ENCODE data around the gene CCDC192. TPM values are rescaled to one million over a fixed set of nuclear protein-coding genes. Genes with fewer than 3 reads are reported as not detected.

The CCDC192 gene
- total RNA-seq, 1 experiment from 2014 or later = 0.52 TPM

GRCh38 chr5:127863161-127863560 is 160.0 kb downstream of the CCDC192 start (continued):
- TF ChIP-seq ARID4B (CRISPR knock-in tag; IDR thresholded peaks at IDR 0.05; ENCODE audit: borderline replicate concordance) (no peak), ATF6 (CRISPR knock-in tag; IDR thresholded peaks at IDR 0.05) (no peak), FOXK1 (CRISPR knock-in tag; IDR thresholded peaks at IDR 0.05) (no peak), ZNF532 (CRISPR knock-in tag; IDR thresholded peaks at IDR 0.05; ENCODE audit: borderline replicate concordance) (no peak), ETV6 (CRISPR knock-in tag; IDR thresholded peaks at IDR 0.05) (no peak), PREB (CRISPR knock-in tag; IDR thresholded peaks at IDR 0.05; ENCODE audit: borderline replicate concordance) (no peak)

GRCh38 chr5:127863610-127864395 is 160.6 kb downstream of the CCDC192 start:
- Mint-ChIP-seq H3K36me3 (no peaks in the 10 kb centered on the region), H3K4me1 (no peaks in the 10 kb centered on the region), H3K4me3 (no peak overlapping the region), H3K9me3 (no peaks in the 10 kb centered on the region), H3K27me3 (ENCODE audit: low read depth) (peaks cover 3% of the 10 kb centered on the region; the same call in 1 of the 2 replicates), H3K27ac (no peak overlapping the region)
- ChIA-PET POLR2A (no interaction called here), CTCF (no interaction called here)
- DNase-seq (ENCODE audit: low spot score) = no peak
- ATAC-seq = no peak
- TF ChIP-seq NR3C1 (CRISPR knock-in tag; conservative IDR thresholded peaks at IDR 0.05; ENCODE audit: low read depth) (no peak), ERG (CRISPR knock-in tag; IDR thresholded peaks at IDR 0.05) (no peak), SOX15 (CRISPR knock-in tag; IDR thresholded peaks at IDR 0.05) (no peak), NFATC4 (CRISPR knock-in tag; IDR thresholded peaks at IDR 0.05) (no peak), NFE2L1 (CRISPR knock-in tag; IDR thresholded peaks at IDR 0.05) (no peak), ATF2 (CRISPR knock-in tag; IDR thresholded peaks at IDR 0.05; ENCODE audit: borderline replicate concordance, low read depth) (no peak), ELF4 (CRISPR knock-in tag; IDR thresholded peaks at IDR 0.05; ENCODE audit: low read depth) (no peak), MYBL2 (CRISPR knock-in tag; IDR thresholded peaks at IDR 0.05) (no peak)

Measured in WTC11 (cell line).